Activated T-cell treated with anti-CD3 and anti-CD28 coated beads, Interleukin-2, amount 50 U/mL, for 72 hours (primary cell): ENCODE data around the gene TJP2. TPM values are rescaled to one million over a fixed set of nuclear protein-coding genes. Genes with fewer than 3 reads are reported as not detected.
"Not testable (repeated sequence)": the region's sequence is repeated elsewhere in the genome, so short reads cannot be mapped to it uniquely, and the experiment has no call there.

Experiments used
- ATAC-seq, 2 donors: fragments of 150-1000 bp; cut with Tn5 transposase; replicated peaks in 1 of 2; 2 replicates each; pipeline ENCODE4 v1.10.0; 2021; ENCODE audit warnings: moderate library complexity in 2 of 2, mild to moderate bottlenecking in 1 of 2
- DNase-seq, 2 donors: peaks; one replicate each; pipeline ENCODE4 v3.0.0; 2021 to 2022; ENCODE audit warnings: mixed read lengths in 1 of 2
- H3K27ac Mint-ChIP-seq: one replicate; pipeline ENCODE4 v1.8.0; 2022; ENCODE audit warnings: mild to moderate bottlenecking, moderate library complexity, mixed read lengths
- H3K27me3 Mint-ChIP-seq: one replicate; pipeline ENCODE4 v1.8.0; 2022; ENCODE audit warnings: low read depth, mixed read lengths
- H3K36me3 Mint-ChIP-seq, 2 donors: one replicate each; pipeline ENCODE4 v1.8.0; 2022; ENCODE audit warnings: mixed read lengths in 2 of 2, mild to moderate bottlenecking in 1 of 2; ENCODE audit not compliant: insufficient read depth in 2 of 2
- H3K4me1 Mint-ChIP-seq: one replicate; pipeline ENCODE4 v1.8.0; 2022; ENCODE audit warnings: low read depth, mixed read lengths
- H3K4me3 Mint-ChIP-seq, 2 donors: one replicate each; pipeline ENCODE4 v1.8.0; 2022; ENCODE audit warnings: mild to moderate bottlenecking in 2 of 2, mixed read lengths in 2 of 2, moderate library complexity in 2 of 2
- H3K9me3 Mint-ChIP-seq, 2 donors: one replicate each; pipeline ENCODE4 v1.8.0; 2022; ENCODE audit warnings: mixed read lengths in 2 of 2
- total RNA-seq, 2 donors: library from RNA; stranded (reverse); gene quantifications; one replicate each; pipeline ENCODE4 v1.2.3, GENCODE V29; 2022

TJP2 gene
- total RNA-seq, 2 donors from 2014 or later: 31.1 to 33.8 TPM

DNA sequence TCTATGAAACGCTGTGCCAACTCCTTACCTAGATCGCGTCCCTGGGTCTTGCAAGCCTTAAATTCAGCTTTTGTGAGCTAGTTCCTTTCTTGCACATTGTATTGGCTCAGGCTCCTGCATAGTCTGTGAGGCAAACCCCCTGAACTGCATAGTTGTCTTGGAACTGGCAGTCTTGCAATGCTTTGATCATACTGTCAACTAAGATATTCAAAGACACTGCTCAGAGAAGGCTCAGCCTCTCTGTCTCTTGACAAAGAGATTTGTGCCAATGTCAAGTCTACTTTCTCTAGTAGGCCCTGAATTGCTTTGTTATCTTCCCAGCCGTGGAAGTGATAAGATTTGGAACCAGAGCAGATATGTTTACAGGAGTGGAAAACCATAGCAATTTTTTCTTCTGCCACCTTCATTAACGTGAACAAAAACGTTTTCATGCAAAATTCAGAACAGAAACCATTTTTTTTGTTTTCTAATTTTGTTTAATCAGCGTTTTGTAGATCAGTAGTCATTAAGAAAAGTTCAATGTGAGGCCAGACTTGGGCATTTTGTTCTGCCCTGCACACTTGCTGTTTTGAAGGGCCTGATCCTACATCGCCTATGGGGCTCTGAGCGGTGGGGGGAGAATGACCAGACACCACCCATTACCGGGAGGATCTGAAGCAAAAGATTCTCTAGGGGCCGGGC is 123.4 kb downstream of the TJP2 start:
- Mint-ChIP-seq H3K36me3 (peaks cover 0 to 1% of the 10 kb centered on the region in 2 donors), H3K4me3 (no peak overlapping the region), H3K27ac (no peak overlapping the region), H3K27me3 (peaks cover 28% of the 10 kb centered on the region), H3K9me3 (no peaks in the 10 kb centered on the region), H3K4me1 (peaks cover 7% of the 10 kb centered on the region)
- no peak for DNase-seq
- no peak for ATAC-seq

DNA sequence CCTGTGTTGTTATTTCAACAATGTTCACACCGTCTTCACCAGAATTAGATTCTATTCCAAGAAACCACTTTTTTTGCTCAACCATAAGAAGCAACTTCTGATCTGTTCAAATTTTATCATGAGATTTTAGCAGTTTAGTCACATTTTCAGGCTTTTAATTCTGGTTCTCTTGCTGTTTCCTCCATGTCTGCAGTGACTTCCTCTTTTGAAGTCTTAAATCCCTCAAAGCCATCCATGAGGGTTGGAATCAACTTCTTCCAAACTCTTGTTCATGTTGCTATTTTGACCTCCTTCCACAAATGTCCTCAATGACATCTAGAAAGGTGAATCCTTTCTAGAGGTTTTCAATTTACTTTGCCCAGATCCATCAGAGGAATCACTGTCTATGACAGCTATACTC is 125.2 kb downstream of the TJP2 start:
- ATAC-seq (no peak), DNase-seq (no peak)
- Mint-ChIP-seq H3K4me3 (no peak overlapping the region), H3K27me3 (peaks cover 43% of the 10 kb centered on the region), H3K27ac (no peak overlapping the region), H3K4me1 (peaks cover 7% of the 10 kb centered on the region), H3K9me3 (no peaks in the 10 kb centered on the region), H3K36me3 (peaks cover 0 to 1% of the 10 kb centered on the region in 2 donors)

DNA sequence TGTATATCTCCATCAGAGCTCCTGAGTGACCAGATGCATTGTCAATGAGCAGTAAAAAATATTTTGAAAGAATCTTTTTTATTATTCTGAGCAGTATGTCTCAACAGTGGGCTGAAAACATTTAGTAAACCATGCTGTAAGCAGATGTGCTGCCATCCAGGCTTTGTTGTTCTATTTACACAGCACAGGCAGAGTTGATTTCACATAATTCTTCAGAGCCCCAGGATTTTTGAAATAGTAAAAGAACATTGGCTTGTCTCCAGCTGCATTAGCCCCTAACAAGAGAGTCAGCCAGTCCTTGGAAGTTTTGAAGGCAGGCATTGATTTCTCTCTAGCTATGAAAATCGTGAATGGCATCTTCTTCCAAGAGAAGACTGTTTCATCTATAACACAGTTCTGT is 125.7 kb downstream of the TJP2 start:
- DNase-seq (no peak), ATAC-seq (no peak)
- peaks cover 46% of the 10 kb centered on the region for H3K27me3 Mint-ChIP-seq
- H3K36me3 Mint-ChIP-seq: peaks cover 0 to 1% of the 10 kb centered on the region in 2 donors
- H3K9me3 Mint-ChIP-seq: no peaks in the 10 kb centered on the region
- peaks cover 7% of the 10 kb centered on the region for H3K4me1 Mint-ChIP-seq
- H3K27ac Mint-ChIP-seq: no peak overlapping the region
- H3K4me3 Mint-ChIP-seq: no peak overlapping the region

DNA sequence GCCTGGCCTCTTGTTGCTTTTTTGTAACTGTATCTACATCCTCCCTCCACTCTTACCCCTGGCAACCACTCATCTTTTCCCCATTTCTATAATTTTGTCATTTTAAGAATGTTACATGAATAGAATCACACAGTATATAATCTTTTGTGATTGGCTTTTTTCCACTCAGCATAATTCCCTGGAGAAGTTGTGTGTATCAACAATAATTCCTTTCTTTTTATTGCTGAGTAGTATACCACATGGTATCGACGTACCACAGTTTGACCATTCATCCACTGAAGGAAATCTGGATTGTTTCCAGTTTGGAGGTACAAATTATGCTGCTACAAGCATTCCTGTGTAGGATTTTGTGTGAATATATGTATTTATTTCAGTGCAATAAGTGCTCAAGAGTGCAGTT is 129.3 kb downstream of the TJP2 start:
- Mint-ChIP-seq H3K36me3 (peaks cover 0 to 1% of the 10 kb centered on the region in 2 donors), H3K27me3 (peaks cover 47% of the 10 kb centered on the region), H3K4me3 (no peak overlapping the region), H3K4me1 (peaks cover 7% of the 10 kb centered on the region), H3K27ac (no peak overlapping the region), H3K9me3 (no peaks in the 10 kb centered on the region)
- DNase-seq: no peak
- ATAC-seq: no peak

DNA sequence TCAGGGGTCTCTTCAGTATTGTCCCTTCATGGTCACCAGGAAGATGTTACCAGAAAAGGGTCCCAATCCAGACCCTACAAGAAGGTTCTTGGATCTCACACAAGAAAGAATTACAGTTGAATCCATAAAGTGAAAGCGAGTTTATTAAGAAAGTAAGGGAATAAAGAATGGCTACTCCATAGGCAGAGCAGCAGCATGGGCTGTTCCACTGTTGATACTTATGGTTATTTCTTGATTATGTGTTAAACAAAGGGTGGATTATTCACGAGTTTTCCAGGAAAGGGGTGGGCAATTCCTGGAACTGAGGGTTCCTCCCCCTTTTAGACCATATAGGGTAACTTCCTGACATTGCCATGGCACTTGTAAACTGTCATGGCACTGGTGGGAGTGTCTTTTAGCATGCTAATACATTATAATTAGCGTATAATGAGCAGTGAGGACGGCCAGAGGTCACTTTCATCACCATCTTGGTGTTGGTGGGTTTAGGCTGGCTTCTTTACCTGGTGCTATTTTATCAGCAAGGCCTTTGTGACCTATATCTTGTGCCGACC is 132.9 kb downstream of the TJP2 start:
- DNase-seq, ATAC-seq, H3K4me3 Mint-ChIP-seq, H3K36me3 Mint-ChIP-seq, H3K4me1 Mint-ChIP-seq, H3K27ac Mint-ChIP-seq, H3K9me3 Mint-ChIP-seq: not testable (repeated sequence)
- H3K27me3 Mint-ChIP-seq: peaks cover 51% of the 10 kb centered on the region

DNA sequence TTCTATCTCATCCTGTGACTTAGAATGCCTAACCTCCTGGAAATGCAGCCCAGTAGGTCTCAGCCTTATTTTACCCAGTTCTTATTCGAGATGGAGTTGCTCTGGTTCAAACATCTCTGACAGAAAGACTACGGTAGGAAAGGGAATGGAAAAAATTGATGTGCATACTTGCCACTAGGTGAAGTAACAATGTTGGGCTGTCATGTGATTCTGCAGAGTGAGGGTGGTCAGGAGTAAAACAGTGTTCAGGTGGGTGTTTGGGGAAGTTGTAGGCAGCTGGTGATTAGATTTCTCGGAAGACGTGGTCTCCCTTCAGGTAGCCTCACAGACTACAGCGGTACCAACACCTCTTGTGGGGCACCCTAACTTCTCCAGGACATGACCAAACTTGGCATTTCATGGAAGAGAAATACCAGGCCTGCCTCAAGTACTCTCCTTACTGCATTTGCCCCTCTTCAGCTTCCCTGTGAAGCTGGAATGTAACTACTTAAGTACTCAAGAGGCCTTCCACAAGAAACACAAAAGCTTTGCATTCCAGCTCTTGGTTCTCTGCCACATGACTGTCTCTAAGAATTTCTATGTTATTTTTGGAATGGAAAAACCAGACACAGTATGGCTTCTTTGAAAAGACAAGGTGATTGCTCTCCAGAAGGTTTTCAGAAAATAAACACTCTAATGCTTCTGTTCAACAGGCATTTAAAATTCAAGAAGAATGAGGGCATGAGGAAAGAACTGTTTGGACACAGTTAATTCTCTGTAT is 133.5 kb downstream of the TJP2 start:
- ATAC-seq (no peak), DNase-seq (no peak)
- peaks cover 3 to 6% of the 10 kb centered on the region in 2 donors for H3K36me3 Mint-ChIP-seq
- no peaks in the 10 kb centered on the region for H3K4me1 Mint-ChIP-seq
- H3K27me3 Mint-ChIP-seq: peaks cover 47% of the 10 kb centered on the region
- H3K4me3 Mint-ChIP-seq: no peak overlapping the region
- H3K9me3 Mint-ChIP-seq: peaks cover 6% of the 10 kb centered on the region in 2 donors
- H3K27ac Mint-ChIP-seq: no peak overlapping the region

DNA sequence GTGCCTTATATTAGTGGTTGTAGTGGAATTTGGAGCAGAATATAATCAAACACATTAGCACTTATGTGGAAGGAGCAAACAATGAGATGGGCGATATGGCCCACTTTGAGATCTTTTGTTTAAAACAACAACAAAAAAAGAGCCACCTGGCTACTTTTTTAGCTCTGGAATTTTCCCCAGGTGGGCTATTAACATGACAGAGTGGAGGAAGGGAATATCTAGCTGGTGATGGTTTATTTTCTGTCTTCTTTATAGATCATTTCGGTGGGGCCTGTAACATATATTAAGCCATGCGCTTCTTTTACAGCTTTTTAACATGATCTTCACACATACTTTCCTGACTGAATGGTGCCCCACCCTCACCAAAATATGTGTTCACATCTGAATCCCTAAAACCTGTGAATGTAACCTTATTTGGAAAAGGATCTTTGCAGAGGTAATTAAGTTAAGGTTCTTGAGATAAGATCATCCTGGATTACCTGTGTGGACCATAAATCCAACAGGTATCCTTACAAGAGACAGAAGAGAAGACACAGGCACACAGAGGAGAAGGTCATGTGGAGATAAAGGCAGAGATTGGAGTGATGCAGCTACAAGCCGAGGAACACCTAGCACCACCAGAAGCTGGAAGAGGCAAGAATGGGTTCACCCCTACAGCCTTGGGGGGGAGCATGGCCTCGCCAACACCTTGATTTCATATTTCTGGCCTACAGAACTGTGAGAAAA is 134.3 kb downstream of the TJP2 start:
- Mint-ChIP-seq H3K36me3 (peaks cover 6 to 7% of the 10 kb centered on the region in 2 donors), H3K4me3 (no peak overlapping the region), H3K27me3 (peaks cover 42% of the 10 kb centered on the region), H3K4me1 (no peaks in the 10 kb centered on the region), H3K9me3 (peaks cover 6% of the 10 kb centered on the region in 2 donors), H3K27ac (no peak overlapping the region)
- ATAC-seq (no peak), DNase-seq (no peak)

DNA sequence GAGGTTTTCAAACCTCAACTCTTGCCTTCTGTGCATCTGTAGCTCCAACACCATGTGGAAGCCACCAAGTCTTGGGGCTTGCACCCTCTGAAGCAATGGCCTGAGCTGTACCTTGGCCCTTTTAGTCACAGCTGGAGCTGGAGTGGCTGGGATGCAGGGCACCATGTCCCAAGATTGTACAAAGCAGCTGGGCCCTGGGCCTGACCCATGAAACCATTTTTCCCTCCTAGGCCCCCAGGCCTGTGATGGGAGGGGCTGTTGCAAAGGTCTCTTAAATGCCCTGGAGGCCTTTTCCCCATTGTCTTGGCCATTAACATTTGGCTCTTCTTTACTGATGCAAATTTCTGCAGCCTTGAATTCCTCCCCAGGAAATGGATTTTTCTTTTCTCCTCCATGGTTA is 139.1 kb downstream of the TJP2 start:
- Mint-ChIP-seq H3K4me1 (peaks cover 5% of the 10 kb centered on the region), H3K27ac (no peak overlapping the region), H3K27me3 (peaks cover 27% of the 10 kb centered on the region), H3K9me3 (peaks cover 16 to 19% of the 10 kb centered on the region in 2 donors), H3K36me3 (peaks cover 13 to 22% of the 10 kb centered on the region in 2 donors), H3K4me3 (no peak overlapping the region)
- DNase-seq (no peak), ATAC-seq (no peak)

DNA sequence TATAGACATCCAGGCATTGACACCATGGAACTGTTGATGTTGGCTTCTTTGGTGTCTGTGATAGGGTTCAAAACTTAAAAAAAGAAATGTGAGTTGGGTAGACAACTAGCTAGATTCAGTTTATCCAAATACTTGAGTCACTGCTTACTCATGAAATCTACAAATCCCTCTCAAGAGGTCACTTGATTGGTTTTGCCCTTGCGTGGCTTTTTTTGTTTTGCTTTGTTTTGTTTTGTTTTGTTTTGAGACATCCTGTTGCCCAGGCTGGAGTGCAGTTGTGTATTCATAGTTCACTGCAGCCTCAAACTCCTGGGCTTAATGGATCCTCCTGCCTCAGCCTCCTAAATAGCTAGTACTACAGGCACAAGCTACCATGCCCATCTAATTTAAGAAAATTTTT is 140.5 kb downstream of the TJP2 start:
- peaks cover 18% of the 10 kb centered on the region for H3K4me1 Mint-ChIP-seq
- peaks cover 28% of the 10 kb centered on the region for H3K27me3 Mint-ChIP-seq
- ATAC-seq: no peak
- H3K4me3 Mint-ChIP-seq: no peak overlapping the region
- H3K9me3 Mint-ChIP-seq: peaks cover 14 to 19% of the 10 kb centered on the region in 2 donors
- H3K27ac Mint-ChIP-seq: no peak overlapping the region
- peaks cover 13 to 22% of the 10 kb centered on the region in 2 donors for H3K36me3 Mint-ChIP-seq
- DNase-seq: no peak

DNA sequence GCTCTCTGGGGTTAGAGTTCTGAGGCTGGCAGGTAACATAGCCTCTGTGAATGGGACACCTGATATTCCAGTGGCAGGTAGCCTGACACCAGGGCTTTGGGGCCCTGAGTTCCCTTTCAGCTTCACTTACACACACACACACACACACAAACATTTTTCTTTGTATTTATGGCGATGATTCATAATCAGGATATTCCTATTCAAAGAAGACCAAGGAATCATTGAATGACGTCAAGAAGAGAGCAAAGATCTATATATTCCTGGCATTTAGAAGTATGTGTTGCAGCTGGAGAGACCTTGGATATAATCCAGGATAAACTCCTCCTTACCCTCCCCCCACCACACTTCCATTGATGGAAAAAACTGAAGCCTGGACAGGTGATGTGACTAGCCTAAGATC is 143.0 kb downstream of the TJP2 start:
- peaks cover 42% of the 10 kb centered on the region for H3K27me3 Mint-ChIP-seq
- no peak for DNase-seq
- ATAC-seq: no peak
- peaks cover 12 to 20% of the 10 kb centered on the region in 2 donors for H3K36me3 Mint-ChIP-seq
- peaks cover 12 to 17% of the 10 kb centered on the region in 2 donors for H3K9me3 Mint-ChIP-seq
- no peak overlapping the region for H3K27ac Mint-ChIP-seq
- peaks cover 18% of the 10 kb centered on the region for H3K4me1 Mint-ChIP-seq
- no peak overlapping the region for H3K4me3 Mint-ChIP-seq

DNA sequence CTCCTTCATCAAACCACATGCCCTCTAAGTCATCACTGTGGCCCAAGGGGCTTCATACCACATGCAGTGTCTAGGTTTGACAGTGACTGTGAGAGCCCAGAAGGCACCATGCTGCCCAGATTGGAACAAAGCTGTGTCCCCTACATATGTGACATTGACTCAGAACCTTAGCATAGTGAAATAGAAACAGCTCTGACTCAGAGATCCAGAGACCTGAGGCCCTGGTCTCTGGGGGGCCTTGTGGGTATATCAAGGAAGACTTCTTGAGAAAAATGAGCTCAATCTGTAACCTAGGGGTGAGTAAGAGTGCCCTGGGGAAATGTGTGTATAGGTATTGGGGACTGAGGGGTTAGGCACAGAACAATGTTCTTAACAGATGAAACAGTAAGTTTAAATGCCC is 143.8 kb downstream of the TJP2 start:
- DNase-seq (peak; percentile 55 to 69), ATAC-seq (peak; percentile 97 to 98)
- Mint-ChIP-seq H3K4me3 (peak overlapping the region; percentile 14 to 36), H3K27ac (no peak overlapping the region), H3K36me3 (peaks cover 7 to 18% of the 10 kb centered on the region in 2 donors), H3K9me3 (peaks cover 9 to 13% of the 10 kb centered on the region in 2 donors), H3K27me3 (peaks cover 49% of the 10 kb centered on the region), H3K4me1 (peaks cover 18% of the 10 kb centered on the region)

DNA sequence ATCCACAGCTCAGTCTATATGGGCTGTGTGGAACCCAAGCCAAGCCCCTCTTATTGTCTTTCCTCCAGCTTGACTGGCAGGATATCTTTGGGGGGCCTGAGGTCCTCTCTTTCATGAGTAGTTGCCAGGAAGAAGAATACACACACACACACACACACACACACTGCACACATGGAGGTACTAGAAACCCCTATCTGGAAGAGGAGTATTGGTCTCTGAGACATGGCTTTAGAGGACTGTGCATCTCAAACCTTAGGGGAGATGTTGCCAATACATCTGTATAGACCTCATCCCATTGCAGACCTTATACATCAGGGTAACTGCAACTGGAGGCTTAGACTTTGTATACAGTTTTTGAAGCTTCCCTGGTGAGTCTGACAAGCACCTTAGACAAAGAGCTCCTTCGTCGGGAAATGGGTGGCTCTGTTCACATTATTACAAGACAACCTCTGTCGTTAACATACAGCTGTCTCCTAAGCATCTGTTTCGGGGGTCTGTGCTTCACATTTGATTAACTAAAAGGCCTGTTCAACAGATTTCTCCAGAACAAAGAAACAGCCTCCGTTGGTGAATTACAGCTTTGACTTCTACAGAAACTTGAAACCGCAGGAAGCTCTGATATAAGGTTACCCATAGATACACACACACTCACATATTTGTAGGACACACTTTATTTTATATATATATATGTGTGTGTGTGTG is 145.4 kb downstream of the TJP2 start:
- H3K27me3 Mint-ChIP-seq: peaks cover 65% of the 10 kb centered on the region
- no peak overlapping the region for H3K27ac Mint-ChIP-seq
- peaks cover 18% of the 10 kb centered on the region for H3K4me1 Mint-ChIP-seq
- H3K36me3 Mint-ChIP-seq: peaks cover 0 to 5% of the 10 kb centered on the region in 2 donors
- ATAC-seq: no peak
- H3K4me3 Mint-ChIP-seq: no peak overlapping the region
- H3K9me3 Mint-ChIP-seq: peaks cover 4 to 7% of the 10 kb centered on the region in 2 donors
- DNase-seq: no peak
